ACHN (cell line): Measurements from ENCODE around the gene ZNF804A.

Source experiments
- DNase-seq: peaks from one replicate; pipeline ENCODE4 v3.0.0-alpha.2; 2015
- in situ Hi-C: cut with HindIII; loops from 2 replicates; pipeline ENCODE4 v1.10.0; 2017; ENCODE audit warnings: low sequenced_read_pairs, low pct_ligation_motif_present, low pct_unique_long_range_greater_than_20kb

ZNF804A gene

GRCh38 chr2:184769023-184769422 lies 170.7 kb downstream of the ZNF804A start:
- DNase-seq = no peak
- in situ Hi-C loops = no loop called here

- DNase-seq = no peak
- in situ Hi-C loops = no loop called here
These were observed 171.4 kb downstream of the ZNF804A start for GRCh38 chr2:184769686-184770085.

- in situ Hi-C loops = no loop called here
- no peak for DNase-seq
These were observed 181.4 kb downstream of the ZNF804A start for GRCh38 chr2:184779777-184780176.

- in situ Hi-C loops = no loop called here
- no peak for DNase-seq
These were observed 182.1 kb downstream of the ZNF804A start for GRCh38 chr2:184780384-184780783.

- in situ Hi-C loops = no loop called here
- no peak for DNase-seq
These were observed 182.6 kb downstream of the ZNF804A start for GRCh38 chr2:184780944-184781343.

- in situ Hi-C loops = no loop called here
- no peak for DNase-seq
These were observed 185.2 kb downstream of the ZNF804A start for GRCh38 chr2:184783576-184783975.

- DNase-seq = no peak
- in situ Hi-C loops = no loop called here
These were observed 194.8 kb downstream of the ZNF804A start for GRCh38 chr2:184793176-184793575.

GRCh38 chr2:184799379-184799778 lies 201.1 kb downstream of the ZNF804A start:
- DNase-seq = no peak
- in situ Hi-C loops = no loop called here

- no peak for DNase-seq
- in situ Hi-C loops = no loop called here
These were observed 216.1 kb downstream of the ZNF804A start for GRCh38 chr2:184814421-184814820.

GRCh38 chr2:184815824-184816223 lies 217.5 kb downstream of the ZNF804A start:
- in situ Hi-C loops = no loop called here
- no peak for DNase-seq

- no peak for DNase-seq
- in situ Hi-C loops = no loop called here
These were observed 226.3 kb downstream of the ZNF804A start for GRCh38 chr2:184824597-184824996.

GRCh38 chr2:184830531-184830930 lies 232.2 kb downstream of the ZNF804A start:
- no peak for DNase-seq
- in situ Hi-C loops = no loop called here

- DNase-seq = no peak
- in situ Hi-C loops = no loop called here
These were observed 236.5 kb downstream of the ZNF804A start for GRCh38 chr2:184834699-184835397.

- DNase-seq = no peak
- in situ Hi-C loops = no loop called here
These were observed 237.0 kb downstream of the ZNF804A start for GRCh38 chr2:184835398-184835715.

GRCh38 chr2:184847331-184847730 lies 249.0 kb downstream of the ZNF804A start:
- in situ Hi-C loops = no loop called here

GRCh38 chr2:184849516-184849915 lies 251.2 kb downstream of the ZNF804A start:
- no peak for DNase-seq
- in situ Hi-C loops = no loop called here

More at GRCh38 chr2:184847331-184847730, 249.0 kb downstream of the ZNF804A start:
- DNase-seq = no peak

- no peak for DNase-seq
- in situ Hi-C loops = no loop called here
These were observed 253.2 kb downstream of the ZNF804A start for GRCh38 chr2:184851576-184851975.

GRCh38 chr2:184859187-184859586 lies 260.9 kb downstream of the ZNF804A start:
- in situ Hi-C loops = no loop called here
- no peak for DNase-seq

GRCh38 chr2:184860744-184861143 lies 262.4 kb downstream of the ZNF804A start:
- no peak for DNase-seq
- in situ Hi-C loops = no loop called here

GRCh38 chr2:184875212-184875611 lies 276.9 kb downstream of the ZNF804A start:
- in situ Hi-C loops = no loop called here
- DNase-seq = no peak

GRCh38 chr2:184875911-184876310 lies 277.6 kb downstream of the ZNF804A start:
- DNase-seq = no peak
- in situ Hi-C loops = no loop called here
